Measurements from ENCODE around the gene IL27RA.

- TF ChIP-seq CTCF (IDR thresholded peaks at IDR 0.05): no peak
- no peak for TF ChIP-seq POLR2A (IDR thresholded peaks at IDR 0.05)
Observed at GRCh38 chr19:14070268-14071050, 38.9 kb downstream of the IL27RA start.

All from adrenal gland (tissue), 5 donors.